GM12878 (cell line): Measurements from ENCODE around the gene MMP14. TPM values are rescaled to one million over a fixed set of nuclear protein-coding genes. Genes with fewer than 3 reads are reported as not detected.
A peak's percentile ranks its signal among the peaks of the same experiment; 100 is the strongest.

Source experiments
- ATAC-seq: fragments of 200-7000 bp; cut with Tn5 transposase; 3 replicates; pipeline ENCODE4 v1.9.1; 2020; ENCODE audit warnings: mild to moderate bottlenecking, moderate library complexity
- BruUV-seq: library from RNA; stranded (reverse); fragments of 400-500 nt; replicated peaks from 2 replicates; lab custom pipeline; 2021; lab: Mats Ljungman, UMichigan
- CTCF ChIA-PET: fragments of 300-600 bp; sonication (Branson Sonifier 250); formaldehyde crosslinking; extraction: SDS; loops from one replicate; lab custom pipeline; 2021; ENCODE audit warnings: inconsistent platforms; lab: Yijun Ruan, JAX
- POLR2A ChIA-PET: fragments of 350-600 bp; formaldehyde crosslinking; extraction: SDS; loops from one replicate; lab custom pipeline; 2021; ENCODE audit warnings: inconsistent platforms; lab: Charles Lee
- RAD21 ChIA-PET: fragments of 300-600 bp; sonication (Branson Sonifier 250); formaldehyde crosslinking; loops from one replicate; lab custom pipeline; 2023; ENCODE audit warnings: antibody characterized with exemption; ENCODE audit not compliant: unreplicated experiment; lab: Charles Lee
- SMC1A ChIA-PET: fragments of 300-600 bp; sonication (Branson Sonifier 250); formaldehyde crosslinking; loops from one replicate; lab custom pipeline; 2023; ENCODE audit not compliant: unreplicated experiment, uncharacterized antibody; lab: Charles Lee
- DNase-seq: peaks from one replicate; pipeline ENCODE4 v3.0.0-alpha.2; 2011; ENCODE audit warnings: low read depth, low spot score
- FAIRE-seq: peaks from 3 replicates; lab custom pipeline; 2011; peaks lifted over from hg19 to GRCh38; lab: Jason Lieb, UNC
- H2AFZ ChIP-seq: 2 replicates; pipeline ENCODE4 v1.6.0; 2011; ENCODE audit warnings: low read depth, low read length, control low read depth; ENCODE audit not compliant: control insufficient read depth
- H3K27ac ChIP-seq: 2 replicates; pipeline ENCODE4 v1.5.1; 2011; ENCODE audit warnings: control low read depth; ENCODE audit not compliant: control insufficient read depth, insufficient read depth
- H3K27me3 ChIP-seq, 2 experiments: replicated peaks in 1 of 2; 2 replicates each; pipeline versions ENCODE4 v1.6.0 to v1.6.1; 2011; ENCODE audit warnings: low read length in 1 of 2; ENCODE audit not compliant: control insufficient read depth in 2 of 2, insufficient read depth in 2 of 2
- H3K36me3 ChIP-seq, 2 experiments: 2 replicates each; pipeline ENCODE4 v1.5.1; 2011; ENCODE audit warnings: low read length in 1 of 2; ENCODE audit not compliant: control insufficient read depth in 2 of 2, insufficient read depth in 2 of 2
- H3K4me1 ChIP-seq: 2 replicates; pipeline ENCODE4 v1.6.1; 2011; ENCODE audit warnings: mild to moderate bottlenecking, low read length, moderate library complexity, mixed read lengths; ENCODE audit not compliant: control insufficient read depth, insufficient read depth
- H3K4me2 ChIP-seq: 2 replicates; pipeline ENCODE4 v1.6.0; 2011; ENCODE audit warnings: control low read depth; ENCODE audit not compliant: control insufficient read depth, insufficient read depth
- H3K4me3 ChIP-seq: fragments of 200-600 bp; sonication (generic); 2 replicates; pipeline ENCODE4 v1.5.1; 2016
- H3K79me2 ChIP-seq: 2 replicates; pipeline ENCODE4 v1.6.0; 2011; ENCODE audit warnings: low read length; ENCODE audit not compliant: control insufficient read depth, insufficient read depth
- H3K9ac ChIP-seq: 2 replicates; pipeline ENCODE4 v1.8.0; 2011; ENCODE audit warnings: low read length, control low read depth, mixed read lengths; ENCODE audit not compliant: control insufficient read depth, insufficient read depth
- H3K9me3 ChIP-seq: replicated peaks from 3 replicates; pipeline ENCODE4 v1.5.1; 2011; ENCODE audit warnings: mild to moderate bottlenecking, low read length; ENCODE audit not compliant: control insufficient read depth, insufficient read depth
- H4K20me1 ChIP-seq: 2 replicates; pipeline ENCODE4 v1.6.0; 2011; ENCODE audit not compliant: control insufficient read depth, insufficient read depth
- CBX5 ChIP-seq: sonication (generic); IDR thresholded peaks from 2 replicates; pipeline ENCODE4 v1.6.1; 2016; ENCODE audit warnings: low read depth, moderate library complexity, mild to moderate bottlenecking, inconsistent platforms
- EGR1 ChIP-seq, 2 experiments: IDR thresholded peaks; 1 replicate in 1 of 2; 2 replicates in 1 of 2; pipeline ENCODE4 v1.6.1; 2011 to 2012; ENCODE audit warnings: low read depth in 2 of 2, low read length in 2 of 2, borderline replicate concordance in 1 of 2, mild to moderate bottlenecking in 1 of 2, moderate library complexity in 1 of 2
- IRF4 ChIP-seq: IDR thresholded peaks from 2 replicates; pipeline ENCODE4 v1.6.1; 2011; ENCODE audit warnings: low read depth, low read length
- MTA3 ChIP-seq: IDR thresholded peaks from 2 replicates; pipeline ENCODE4 v1.6.1; 2012; ENCODE audit warnings: low read length, inconsistent platforms, borderline replicate concordance
- NBN ChIP-seq: fragments of 450-650 bp; IDR thresholded peaks from 2 replicates; pipeline ENCODE4 v1.6.1; 2016
- TCF3 ChIP-seq: IDR thresholded peaks from 2 replicates; pipeline ENCODE4 v1.6.1; 2012; ENCODE audit warnings: low read depth, mild to moderate bottlenecking, low read length, borderline replicate concordance; ENCODE audit not compliant: insufficient read depth
- YY1 ChIP-seq: IDR thresholded peaks from 2 replicates; pipeline ENCODE4 v1.6.1; 2011; ENCODE audit warnings: low read depth, mild to moderate bottlenecking, low read length
- ZNF384 ChIP-seq: IDR thresholded peaks from 2 replicates; pipeline ENCODE4 v1.6.1; 2012; ENCODE audit warnings: low read depth, mild to moderate bottlenecking, low read length, improper control_type of control experiment, borderline replicate concordance
- WGBS: methylation state at CpG from one replicate; pipeline ENCODE4 v1.1.6; 2016; ENCODE audit warnings: low lambda C conversion rate; ENCODE audit not compliant: insufficient replicate concordance, insufficient coverage; ENCODE audit errors: missing lambda C conversion rate; 5-methylcytosine and 5-hydroxymethylcytosine counted together
- in situ Hi-C: fragments of 300-500 bp; cut with MboI; formaldehyde crosslinking; loops from 9 replicates; pipeline ENCODE4 v1.14.3; 2018; ENCODE audit warnings: mixed read lengths
- intact Hi-C: fragments of 100-400 bp; cut with micrococcal nuclease; formaldehyde crosslinking; loops from one replicate; pipeline ENCODE4 v1.14.2; 2022; ENCODE audit not compliant: unreplicated experiment
- polyA plus RNA-seq, 11 experiments: library from polyadenylated mRNA; depleted of rRNA in 4 of 11; unstranded in 6 of 11; stranded (reverse) in 5 of 11; fragments of >200 nt; fragmentation: Nextera tagmentation in 4 of 11; fragmentation: Illumina TruSeq in 1 of 11; extraction: Ambion mirVana in 4 of 11; extraction: Trizol in 1 of 11; gene quantifications; 1 replicate in 1 of 11; 2 replicates in 10 of 11; pipeline versions ENCODE4 v1.2.1 to v1.2.3, GENCODE V29; 2011 to 2016; ENCODE audit warnings: inconsistent platforms in 2 of 11, missing spikeins in 2 of 11, low read depth in 1 of 11
- total RNA-seq, 4 experiments: library from RNA; depleted of rRNA in 3 of 4; stranded (reverse); fragments of >200 nt in 3 of 4; fragmentation: Illumina TruSeq in 1 of 4; extraction: Trizol in 1 of 4; gene quantifications; 2 replicates each; pipeline versions ENCODE4 v1.2.1 to v1.2.3, GENCODE V29; 2013 to 2021
- TF ChIP-seq, protein P1 (sequence below): fragments of 450-650 bp; formaldehyde crosslinking; IDR thresholded peaks from 2 replicates; pipeline ENCODE4 v1.4.0; 2022; ENCODE audit warnings: mild to moderate bottlenecking, moderate library complexity
- TF ChIP-seq, protein P2 (sequence below): fragments of 450-650 bp; IDR thresholded peaks from 2 replicates; pipeline ENCODE4 v1.6.1; 2016; ENCODE audit warnings: mild to moderate bottlenecking
- TF ChIP-seq, protein P3 (sequence below): IDR thresholded peaks from 2 replicates; pipeline ENCODE4 v1.6.1; 2011; ENCODE audit warnings: borderline replicate concordance, low read depth, mild to moderate bottlenecking, moderate library complexity, mixed read lengths, low read length; ENCODE audit not compliant: insufficient read depth; ENCODE audit errors: extremely low read length
- TF ChIP-seq, protein P4 (sequence below): fragments of 450-650 bp; IDR thresholded peaks from 2 replicates; pipeline ENCODE4 v1.6.1; 2017; ENCODE audit warnings: mild to moderate bottlenecking, low read depth, inconsistent platforms; ENCODE audit not compliant: poor library complexity, severe bottlenecking

The MMP14 gene
- total and polyA plus RNA-seq, 10 of the 15 experiments (the other 5 are each of a cell fraction or from before 2014, with no cell fraction given), result 0.31 to 1.9 (median 0.70) TPM; not detected in 2

DNA sequence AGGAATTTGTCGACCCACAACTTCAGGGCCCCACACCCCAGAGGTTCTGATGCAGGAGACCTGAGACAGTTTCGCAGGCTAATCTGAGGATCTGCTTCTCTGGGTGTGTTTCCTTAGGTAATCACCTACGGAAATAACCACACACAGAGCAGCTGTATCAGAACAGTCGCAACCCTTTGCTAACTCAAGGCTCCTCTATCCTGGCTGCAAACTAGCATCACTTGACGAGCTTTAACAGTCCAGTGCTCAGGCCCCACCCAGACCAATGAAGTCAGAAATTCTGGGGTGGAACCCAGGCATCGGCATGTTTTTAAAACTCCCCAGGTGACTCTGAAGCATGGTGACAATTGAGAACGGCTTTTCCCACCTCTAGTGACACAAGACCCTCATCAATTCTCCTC, 41.8 kb upstream of the MMP14 start (continued):
- TF ChIP-seq TCF3, result 0 out of 2 replicates have a peak, but pooled peaks have one; percentile 30
- TF ChIP-seq CBX5, result 0 out of 2 replicates have a peak, but pooled peaks have one; percentile 25

DNA sequence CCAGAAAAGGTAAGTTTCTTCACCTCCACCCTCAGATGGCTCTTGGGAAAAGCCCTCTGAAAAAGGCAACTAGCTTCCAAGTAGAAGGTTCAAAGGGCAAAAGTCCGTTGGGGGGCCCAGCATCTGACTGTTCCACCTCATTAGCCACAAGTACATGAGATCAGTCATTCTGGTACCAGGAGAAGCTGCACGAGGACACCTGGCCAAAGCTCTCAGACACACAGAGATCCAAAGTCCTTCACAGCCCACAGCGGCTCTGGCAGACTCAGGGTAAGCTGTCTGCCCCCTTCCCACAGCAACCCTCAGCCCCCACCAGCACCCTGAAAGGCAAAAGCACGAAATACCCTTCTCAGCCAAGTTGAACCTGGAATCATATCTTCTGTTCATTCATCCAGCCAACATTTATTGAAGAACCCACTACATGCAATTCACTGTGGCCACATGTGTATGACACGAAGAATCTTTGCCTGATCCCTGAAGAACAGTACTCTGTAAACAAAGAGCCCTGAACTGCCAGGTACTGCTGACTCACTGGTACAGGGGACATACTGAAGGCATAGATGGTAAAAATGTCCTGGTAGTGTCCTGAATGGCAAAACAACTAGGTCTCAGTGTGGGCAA, 40.2 kb upstream of the MMP14 start:
- Histone ChIP-seq H3K9me3 (no peaks in the 10 kb centered on the region; the same call in 2 of the 3 replicates), H3K4me1 (peaks cover 54% of the 10 kb centered on the region), H4K20me1 (no peaks in the 10 kb centered on the region), H2AFZ (no peak overlapping the region), H3K4me3 (0 out of 2 replicates have a peak overlapping the region, but pooled peaks have one; percentile 6), H3K27ac (peak overlapping the region; percentile 83), H3K79me2 (peaks cover 37% of the 10 kb centered on the region), H3K4me2 (peak overlapping the region; percentile 32), H3K9ac (peak overlapping the region; percentile 50), H3K27me3 (no peaks in the 10 kb centered on the region), H3K36me3 (peaks cover 0 to 2% of the 10 kb centered on the region in 2 experiments; a peak in 2 of 4 replicates)
- in situ Hi-C loops (no loop called here), intact Hi-C loops (loop anchor here (10.0 kb wide), 1 partner anchor 311 kb away; no protein-coding TSS in a partner anchor)
- CTCF ChIA-PET, result interaction anchor here (1.0 to 4.1 kb wide), 11 partner anchors 10 to 240 kb away, joined by 3 to 37 read pairs (median 4); partner anchors contain the start of gene SLC7A7
- ATAC-seq (peak; percentile 70), DNase-seq (peak; percentile 78), FAIRE-seq (peak; percentile 38)
- TSS peak; percentile 95 for BruUV-seq
- 6% methylated on average over 5 of the region's 5 CpGs for WGBS
- RAD21 ChIA-PET, result interaction anchor here (1.1 to 9.8 kb wide), 9 partner anchors 11 to 238 kb away, joined by 3 to 219 read pairs (median 6); partner anchors contain the start of genes LRP10, OXA1L and SLC7A7
- SMC1A ChIA-PET, result interaction anchor here (0.8 to 20.3 kb wide), 10 partner anchors 13 to 320 kb away, joined by 3 to 395 read pairs (median 4); partner anchors contain the start of genes OXA1L and SLC7A7
- POLR2A ChIA-PET, result interaction anchor here (0.6 to 11.3 kb wide), 5 partner anchors 11 to 43 kb away, joined by 3 to 245 read pairs (median 4); partner anchors contain the start of gene SLC7A7
- TF ChIP-seq YY1 (0 out of 2 replicates have a peak, but pooled peaks have one; percentile 46), NBN (peak; percentile 63), IRF4 (peak; percentile 86), MTA3 (peak; percentile 68; the same call in 1 of the 2 replicates), EGR1 (IDR thresholded peaks at IDR 0.05; ENCODE audit: borderline replicate concordance in 1 of 2, low read depth in 2 of 2, low read length in 2 of 2) (peak in 1 of 2 experiments; percentile 25; a peak in 1 of 3 replicates), ZNF384 (no peak)
- TF ChIP-seq, protein P1, sequence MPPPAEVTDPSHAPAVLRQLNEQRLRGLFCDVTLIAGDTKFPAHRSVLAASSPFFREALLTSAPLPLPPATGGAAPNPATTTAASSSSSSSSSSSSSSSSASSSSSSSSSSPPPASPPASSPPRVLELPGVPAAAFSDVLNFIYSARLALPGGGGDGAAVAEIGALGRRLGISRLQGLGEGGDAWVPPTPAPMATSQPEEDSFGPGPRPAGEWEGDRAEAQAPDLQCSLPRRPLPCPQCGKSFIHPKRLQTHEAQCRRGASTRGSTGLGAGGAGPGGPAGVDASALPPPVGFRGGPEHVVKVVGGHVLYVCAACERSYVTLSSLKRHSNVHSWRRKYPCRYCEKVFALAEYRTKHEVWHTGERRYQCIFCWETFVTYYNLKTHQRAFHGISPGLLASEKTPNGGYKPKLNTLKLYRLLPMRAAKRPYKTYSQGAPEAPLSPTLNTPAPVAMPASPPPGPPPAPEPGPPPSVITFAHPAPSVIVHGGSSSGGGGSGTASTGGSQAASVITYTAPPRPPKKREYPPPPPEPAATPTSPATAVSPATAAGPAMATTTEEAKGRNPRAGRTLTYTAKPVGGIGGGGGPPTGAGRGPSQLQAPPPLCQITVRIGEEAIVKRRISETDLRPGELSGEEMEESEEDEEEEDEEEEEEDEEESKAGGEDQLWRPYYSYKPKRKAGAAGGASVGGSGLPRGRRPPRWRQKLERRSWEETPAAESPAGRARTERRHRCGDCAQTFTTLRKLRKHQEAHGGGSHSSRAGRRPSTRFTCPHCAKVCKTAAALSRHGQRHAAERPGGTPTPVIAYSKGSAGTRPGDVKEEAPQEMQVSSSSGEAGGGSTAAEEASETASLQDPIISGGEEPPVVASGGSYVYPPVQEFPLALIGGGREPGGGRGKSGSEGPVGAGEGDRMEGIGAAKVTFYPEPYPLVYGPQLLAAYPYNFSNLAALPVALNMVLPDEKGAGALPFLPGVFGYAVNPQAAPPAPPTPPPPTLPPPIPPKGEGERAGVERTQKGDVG (CRISPR knock-in tag), result no peak
- TF ChIP-seq, protein P2, sequence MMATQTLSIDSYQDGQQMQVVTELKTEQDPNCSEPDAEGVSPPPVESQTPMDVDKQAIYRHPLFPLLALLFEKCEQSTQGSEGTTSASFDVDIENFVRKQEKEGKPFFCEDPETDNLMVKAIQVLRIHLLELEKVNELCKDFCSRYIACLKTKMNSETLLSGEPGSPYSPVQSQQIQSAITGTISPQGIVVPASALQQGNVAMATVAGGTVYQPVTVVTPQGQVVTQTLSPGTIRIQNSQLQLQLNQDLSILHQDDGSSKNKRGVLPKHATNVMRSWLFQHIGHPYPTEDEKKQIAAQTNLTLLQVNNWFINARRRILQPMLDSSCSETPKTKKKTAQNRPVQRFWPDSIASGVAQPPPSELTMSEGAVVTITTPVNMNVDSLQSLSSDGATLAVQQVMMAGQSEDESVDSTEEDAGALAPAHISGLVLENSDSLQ, result no peak
- TF ChIP-seq, protein P3, sequence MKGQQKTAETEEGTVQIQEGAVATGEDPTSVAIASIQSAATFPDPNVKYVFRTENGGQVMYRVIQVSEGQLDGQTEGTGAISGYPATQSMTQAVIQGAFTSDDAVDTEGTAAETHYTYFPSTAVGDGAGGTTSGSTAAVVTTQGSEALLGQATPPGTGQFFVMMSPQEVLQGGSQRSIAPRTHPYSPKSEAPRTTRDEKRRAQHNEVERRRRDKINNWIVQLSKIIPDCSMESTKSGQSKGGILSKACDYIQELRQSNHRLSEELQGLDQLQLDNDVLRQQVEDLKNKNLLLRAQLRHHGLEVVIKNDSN, result no peak
- TF ChIP-seq, protein P4, sequence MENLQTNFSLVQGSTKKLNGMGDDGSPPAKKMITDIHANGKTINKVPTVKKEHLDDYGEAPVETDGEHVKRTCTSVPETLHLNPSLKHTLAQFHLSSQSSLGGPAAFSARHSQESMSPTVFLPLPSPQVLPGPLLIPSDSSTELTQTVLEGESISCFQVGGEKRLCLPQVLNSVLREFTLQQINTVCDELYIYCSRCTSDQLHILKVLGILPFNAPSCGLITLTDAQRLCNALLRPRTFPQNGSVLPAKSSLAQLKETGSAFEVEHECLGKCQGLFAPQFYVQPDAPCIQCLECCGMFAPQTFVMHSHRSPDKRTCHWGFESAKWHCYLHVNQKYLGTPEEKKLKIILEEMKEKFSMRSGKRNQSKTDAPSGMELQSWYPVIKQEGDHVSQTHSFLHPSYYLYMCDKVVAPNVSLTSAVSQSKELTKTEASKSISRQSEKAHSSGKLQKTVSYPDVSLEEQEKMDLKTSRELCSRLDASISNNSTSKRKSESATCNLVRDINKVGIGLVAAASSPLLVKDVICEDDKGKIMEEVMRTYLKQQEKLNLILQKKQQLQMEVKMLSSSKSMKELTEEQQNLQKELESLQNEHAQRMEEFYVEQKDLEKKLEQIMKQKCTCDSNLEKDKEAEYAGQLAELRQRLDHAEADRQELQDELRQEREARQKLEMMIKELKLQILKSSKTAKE, result peak; percentile 68
